H1 (cell line): ENCODE data around the gene ARCN1. TPM values are rescaled to one million over a fixed set of nuclear protein-coding genes. Genes with fewer than 3 reads are reported as not detected.
A peak's percentile ranks its signal among the peaks of the same experiment; 100 is the strongest.

Source experiments
- CTCF ChIA-PET: fragments of 300-600 bp; sonication (Branson Sonifier 250); formaldehyde crosslinking; loops from one replicate; lab custom pipeline; 2021; ENCODE audit not compliant: partially characterized antibody; lab: Charles Lee
- POLR2A ChIA-PET: fragments of 300-600 bp; sonication (Branson Sonifier 250); formaldehyde crosslinking; loops from one replicate; lab custom pipeline; 2021; ENCODE audit warnings: inconsistent platforms; ENCODE audit not compliant: partially characterized antibody; lab: Charles Lee
- DNase-seq, 2 experiments: peaks; one replicate each; pipeline versions ENCODE4 v3.0.0 to v3.0.0-alpha.2; 2010 to 2022; ENCODE audit warnings: low spot score in 2 of 2, low read depth in 1 of 2, mixed read lengths in 1 of 2
- FAIRE-seq: peaks from 2 replicates; lab custom pipeline; 2011; peaks lifted over from hg19 to GRCh38; lab: Jason Lieb, UNC
- H2AFZ ChIP-seq: 2 replicates; pipeline ENCODE4 v1.8.1; 2012; ENCODE audit warnings: low read length, inconsistent platforms
- H2AK5ac ChIP-seq: 2 replicates; pipeline ENCODE4 v1.6.1; 2013; ENCODE audit warnings: low read depth, low read length
- H2BK120ac ChIP-seq: replicated peaks from 2 replicates; pipeline ENCODE3; 2013; ENCODE audit warnings: low read depth, low read length, inconsistent platforms
- H2BK12ac ChIP-seq: 2 replicates; pipeline ENCODE4 v1.6.1; 2013; ENCODE audit warnings: low read depth, low read length
- H2BK15ac ChIP-seq: 2 replicates; pipeline ENCODE4 v1.6.1; 2013; ENCODE audit warnings: low read length
- H2BK20ac ChIP-seq: 2 replicates; pipeline ENCODE4 v1.6.1; 2013; ENCODE audit warnings: low read length
- H2BK5ac ChIP-seq: 2 replicates; pipeline ENCODE4 v1.6.1; 2013; ENCODE audit warnings: low read depth, low read length
- H3K14ac ChIP-seq: 2 replicates; pipeline ENCODE4 v1.6.1; 2013; ENCODE audit warnings: inconsistent platforms; ENCODE audit not compliant: insufficient read length
- H3K18ac ChIP-seq: 2 replicates; pipeline ENCODE4 v1.6.1; 2013; ENCODE audit warnings: low read length; ENCODE audit errors: extremely low read depth
- H3K23ac ChIP-seq: 2 replicates; pipeline ENCODE4 v1.6.1; 2013; ENCODE audit warnings: inconsistent platforms; ENCODE audit not compliant: insufficient read length
- H3K23me2 ChIP-seq: 2 replicates; pipeline ENCODE4 v1.6.1; 2013; ENCODE audit warnings: low read depth, low read length
- H3K27ac ChIP-seq: 2 replicates; pipeline ENCODE4 v1.6.1; 2011; ENCODE audit warnings: low read depth, low read length, inconsistent platforms
- H3K27me3 ChIP-seq, 4 experiments: replicated peaks in 1 of 4; 1 replicate in 1 of 4; 2 replicates in 3 of 4; pipeline versions ENCODE4 v1.6.1 to v1.8.1; 2011 to 2013; ENCODE audit warnings: low read length in 3 of 4, mild to moderate bottlenecking in 3 of 4, inconsistent platforms in 2 of 4, mixed read lengths in 2 of 4, moderate library complexity in 1 of 4; ENCODE audit not compliant: control insufficient read depth in 3 of 4, insufficient read depth in 3 of 4; ENCODE audit errors: extremely low read depth in 1 of 4
- H3K36me3 ChIP-seq, 4 experiments: 2 replicates each; pipeline versions ENCODE4 v1.6.1 to v1.8.1; 2011 to 2013; ENCODE audit warnings: mild to moderate bottlenecking in 4 of 4, low read length in 3 of 4, moderate library complexity in 2 of 4, control low read depth in 1 of 4, inconsistent platforms in 1 of 4; ENCODE audit not compliant: insufficient read depth in 4 of 4, control insufficient read depth in 2 of 4
- H3K4ac ChIP-seq: replicated peaks from 2 replicates; pipeline ENCODE3; 2013; ENCODE audit warnings: low read length, low read depth, mixed read lengths, inconsistent platforms; ENCODE audit not compliant: insufficient read length
- H3K4me1 ChIP-seq, 4 experiments: replicated peaks in 1 of 4; 1 replicate in 1 of 4; 2 replicates in 3 of 4; pipeline versions ENCODE4 v1.6.1 to v1.8.1; 2011 to 2013; ENCODE audit warnings: low read length in 3 of 4, inconsistent platforms in 2 of 4, mixed read lengths in 1 of 4; ENCODE audit not compliant: insufficient read depth in 4 of 4, control insufficient read depth in 3 of 4
- H3K4me2 ChIP-seq, 2 experiments: 2 replicates each; pipeline versions ENCODE4 v1.6.1 to v1.8.1; 2011 to 2013; ENCODE audit warnings: low read depth in 2 of 2, low read length in 2 of 2, control low read depth in 1 of 2, inconsistent platforms in 1 of 2, mild to moderate bottlenecking in 1 of 2; ENCODE audit not compliant: insufficient read depth in 1 of 2
- H3K4me3 ChIP-seq, 4 experiments: fragments of 200-600, 300-600 bp in 1 of 4; sonication (generic), shearing (Covaris generic), sonication (Bioruptor Twin) in 1 of 4; 2 replicates each; pipeline versions ENCODE4 v1.5.1 to v1.8.1; 2011 to 2016; ENCODE audit warnings: low read length in 4 of 4, low read depth in 3 of 4, control low read depth in 2 of 4, inconsistent platforms in 2 of 4, mild to moderate bottlenecking in 2 of 4, mixed read lengths in 1 of 4, moderate library complexity in 1 of 4; ENCODE audit not compliant: insufficient read depth in 2 of 4; ENCODE audit errors: extremely low read depth in 1 of 4
- H3K56ac ChIP-seq: replicated peaks from 2 replicates; pipeline ENCODE3; 2013; ENCODE audit warnings: low read depth, mild to moderate bottlenecking, mixed read lengths, low read length, inconsistent platforms; ENCODE audit not compliant: insufficient read length
- H3K79me1 ChIP-seq: 2 replicates; pipeline ENCODE4 v1.6.1; 2013; ENCODE audit warnings: low read depth, low read length, control low read depth
- H3K79me2 ChIP-seq, 2 experiments: 2 replicates each; pipeline versions ENCODE4 v1.6.1 to v1.8.1; 2012 to 2013; ENCODE audit warnings: low read length in 2 of 2, mild to moderate bottlenecking in 2 of 2, inconsistent platforms in 1 of 2; ENCODE audit not compliant: insufficient read depth in 2 of 2, control insufficient read depth in 1 of 2
- H3K9ac ChIP-seq, 4 experiments: replicated peaks in 1 of 4; 1 replicate in 1 of 4; 2 replicates in 3 of 4; pipeline versions ENCODE4 v1.6.1 to v1.8.1; 2011 to 2013; ENCODE audit warnings: low read depth in 3 of 4, low read length in 3 of 4, control low read depth in 2 of 4, mild to moderate bottlenecking in 2 of 4, moderate library complexity in 2 of 4, inconsistent platforms in 1 of 4; ENCODE audit errors: extremely low read depth in 1 of 4
- H3K9me3 ChIP-seq, 2 experiments: 2 replicates each; pipeline versions ENCODE4 v1.6.1 to v1.8.1; 2012 to 2013; ENCODE audit warnings: mild to moderate bottlenecking in 2 of 2, moderate library complexity in 2 of 2, control low read depth in 1 of 2, inconsistent platforms in 1 of 2, low read depth in 1 of 2, low read length in 1 of 2, mixed read lengths in 1 of 2; ENCODE audit not compliant: insufficient read depth in 2 of 2
- H4K20me1 ChIP-seq, 2 experiments: replicated peaks in 1 of 2; 2 replicates each; pipeline versions ENCODE3 to v1.8.1; 2011 to 2013; ENCODE audit warnings: inconsistent platforms in 2 of 2, low read length in 2 of 2, mild to moderate bottlenecking in 1 of 2; ENCODE audit not compliant: insufficient read depth in 2 of 2, control insufficient read depth in 1 of 2
- H4K5ac ChIP-seq: 2 replicates; pipeline ENCODE4 v1.6.1; 2013; ENCODE audit warnings: low read length, low read depth, mixed read lengths, inconsistent platforms; ENCODE audit not compliant: insufficient read length
- H4K8ac ChIP-seq: 2 replicates; pipeline ENCODE4 v1.8.0; 2013; ENCODE audit warnings: mild to moderate bottlenecking, moderate library complexity, low read length, inconsistent platforms; ENCODE audit not compliant: insufficient read depth; ENCODE audit errors: extremely low read depth
- H4K91ac ChIP-seq: replicated peaks from 2 replicates; pipeline ENCODE3; 2013; ENCODE audit warnings: low read length, mixed read lengths, inconsistent platforms; ENCODE audit not compliant: insufficient read length
- CREB1 ChIP-seq: IDR thresholded peaks from 2 replicates; pipeline ENCODE4 v1.6.1; 2012; ENCODE audit warnings: inconsistent platforms
- CTCF ChIP-seq, 3 experiments: IDR thresholded peaks; 1 replicate in 2 of 3; 2 replicates in 1 of 3; pipeline versions ENCODE4 v1.5.1 to v1.6.1; 2011; ENCODE audit warnings: low read length in 3 of 3, mild to moderate bottlenecking in 3 of 3, inconsistent platforms in 2 of 3, low read depth in 1 of 3, moderate library complexity in 1 of 3; ENCODE audit not compliant: insufficient read depth in 1 of 3; ENCODE audit errors: control extremely low read depth in 1 of 3
- EGR1 ChIP-seq: IDR thresholded peaks from 2 replicates; pipeline ENCODE4 v1.6.1; 2011; ENCODE audit warnings: low read depth, low read length, borderline replicate concordance
- EZH2 ChIP-seq: fragments of 200-600 bp; sonication (generic); IDR thresholded peaks from 2 replicates; pipeline ENCODE4 v1.7.1; 2012; ENCODE audit warnings: low read depth, mild to moderate bottlenecking, moderate library complexity, low read length, inconsistent platforms; ENCODE audit not compliant: severe bottlenecking
- HDAC2 ChIP-seq, 2 experiments: fragments of 300-600 bp in 1 of 2; sonication (generic) in 1 of 2; IDR thresholded peaks; 2 replicates each; pipeline ENCODE4 v1.6.1; 2011 to 2012; ENCODE audit warnings: low read depth in 2 of 2, low read length in 2 of 2, mild to moderate bottlenecking in 2 of 2, moderate library complexity in 2 of 2, borderline replicate concordance in 1 of 2, inconsistent platforms in 1 of 2
- KDM4A ChIP-seq: IDR thresholded peaks from one replicate; pipeline ENCODE4 v1.7.1; 2012; ENCODE audit warnings: low read depth, mild to moderate bottlenecking, moderate library complexity, low read length, inconsistent platforms; ENCODE audit not compliant: severe bottlenecking
- WGBS, 2 experiments: shearing (Covaris generic) in 1 of 2; methylation state at CpG; one replicate each; pipeline versions ENCODE4 v1.1.6 to v1.1.7; 2013 to 2015; ENCODE audit warnings: low lambda C conversion rate in 2 of 2, mixed read lengths in 2 of 2, inconsistent platforms in 1 of 2, low coverage in 1 of 2, missing lambda C conversion rate in 1 of 2; ENCODE audit not compliant: insufficient replicate concordance in 2 of 2, insufficient coverage in 1 of 2, insufficient read length in 1 of 2; ENCODE audit errors: extremely low coverage in 1 of 2, missing lambda C conversion rate in 1 of 2; 5-methylcytosine and 5-hydroxymethylcytosine counted together
- polyA plus RNA-seq, 7 experiments: library from polyadenylated mRNA; depleted of rRNA in 3 of 7; stranded (reverse) in 5 of 7; unstranded in 2 of 7; fragments of >200 nt in 5 of 7; fragments of 200-250 nt in 2 of 7; gene quantifications; 1 replicate in 5 of 7; 2 replicates in 1 of 7; 4 replicates in 1 of 7; pipeline versions ENCODE4 v1.2.1 to v1.2.3, GENCODE V29; 2011 to 2013; ENCODE audit warnings: missing spikeins in 2 of 7, mixed read lengths in 2 of 7
- total RNA-seq: library from RNA; stranded (reverse); fragmentation: NEBNext Ultra II Directional; extraction: Animal tissue kit (Norgen Biotek cat#: 25700); gene quantifications from 2 replicates; pipeline ENCODE4 v1.2.1, GENCODE V29; 2021

Gene ARCN1
- total and polyA plus RNA-seq, 2 of the 8 experiments (the other 6 are each of a cell fraction or from before 2014, with no cell fraction given): 132 to 146 TPM

GRCh38 chr11:118607401-118608359, 35.5 kb downstream of the ARCN1 start, which contains the start of gene PHLDB1:
Gene PHLDB1 (plus strand): TSS chr11:118607615. CDS start chr11:118613837, 6,222 bp downstream.
- peak in 1 of 2 experiments; percentile 77 for DNase-seq
- Histone ChIP-seq H2BK120ac (no peak within 1 kb of the TSS), H4K5ac (no peak within 1 kb of the TSS), H2BK20ac (no peak within 1 kb of the TSS), H3K4ac (no peak within 1 kb of the TSS), H3K9me3 (no peaks in the 10 kb centered on the region; a peak in 1 of 4 replicates)
- TF ChIP-seq KDM4A (peak; percentile 39), CREB1 (peak; percentile 21; the same call in 1 of the 2 replicates), HDAC2 (IDR thresholded peaks at IDR 0.05; ENCODE audit: borderline replicate concordance in 1 of 2, low read depth in 2 of 2, low read length in 2 of 2) (no peak; a peak in 1 of 4 replicates), EZH2 (no peak), EGR1 (0 out of 2 replicates have a peak, but pooled peaks have one; percentile 18), CTCF (IDR thresholded peaks at IDR 0.05; ENCODE audit: control extremely low read depth in 1 of 3, insufficient read depth in 1 of 3, low read depth in 1 of 3, low read length in 3 of 3) (peak; percentile 26 to 49 (median 27); a peak in 3 of 4 replicates)
- TF ChIP-seq, all 59 proteins: peak for 4
- Histone ChIP-seq H2BK12ac (no peak within 1 kb of the TSS), H3K14ac (no peak within 1 kb of the TSS), H4K8ac (peak within 1 kb of the TSS; percentile 21; the same call in 1 of the 2 replicates), H2BK15ac (no peak within 1 kb of the TSS), H3K23ac (no peak within 1 kb of the TSS), H3K27ac (no peak within 1 kb of the TSS), H3K56ac (no peak within 1 kb of the TSS), H3K4me3 (peak within 1 kb of the TSS; percentile 29 to 66 (median 36)), H3K9ac (no peak within 1 kb of the TSS), H4K91ac (no peak within 1 kb of the TSS), H4K20me1 (peaks cover 5 to 7% of the 10 kb centered on the region in 2 experiments), H3K23me2 (peaks cover 32% of the 10 kb centered on the region; the same call in 1 of the 2 replicates), H3K4me1 (peaks cover 16 to 41% (median 19%) of the 10 kb centered on the region in 4 experiments), H2BK5ac (no peak within 1 kb of the TSS), H3K18ac (no peak within 1 kb of the TSS; the same call in 1 of the 2 replicates), H2AK5ac (no peak within 1 kb of the TSS), H3K36me3 (peaks cover 0 to 12% (median under 1%) of the 10 kb centered on the region in 4 experiments; a peak in 2 of 8 replicates), H3K4me2 (peak within 1 kb of the TSS; percentile 83), H3K27me3 (peaks cover 45 to 75% (median 73%) of the 10 kb centered on the region in 4 experiments), H2AFZ (no peak within 1 kb of the TSS), H3K79me2 (no peaks in the 10 kb centered on the region), H3K79me1 (no peaks in the 10 kb centered on the region)
- WGBS, 2 experiments: 2% methylated on average over 43 of the region's 72 CpGs; no CpG with 5 or more reads in 1 of the 2 experiments
- POLR2A ChIA-PET: interaction anchor here (1.2 to 28.7 kb wide), 4 partner anchors 12 to 305 kb away, joined by 3 to 574 read pairs (median 36); no protein-coding TSS in a partner anchor
- CTCF ChIA-PET: interaction anchor here (0.6 to 25.3 kb wide), 10 partner anchors 8 to 463 kb away, joined by 3 to 435 read pairs (median 14); no protein-coding TSS in a partner anchor
- FAIRE-seq: no peak
